GM12878 (cell line): ENCODE results near the gene DDX24. TPM values are rescaled to one million over a fixed set of nuclear protein-coding genes. Genes with fewer than 3 reads are reported as not detected.
A peak's percentile ranks its signal among the peaks of the same experiment; 100 is the strongest.

Experiments used
- CBX3 ChIP-seq: fragments of 200-600 bp; sonication (generic); IDR thresholded peaks from 2 replicates; pipeline ENCODE4 v1.6.1; 2016; ENCODE audit warnings: low read depth, borderline replicate concordance
- CHD1 ChIP-seq: IDR thresholded peaks from 2 replicates; pipeline ENCODE4 v1.6.1; 2012; ENCODE audit warnings: low read depth, low read length, improper control_type of control experiment
- CREB1 ChIP-seq: IDR thresholded peaks from 2 replicates; pipeline ENCODE4 v1.6.1; 2012; ENCODE audit warnings: low read depth, mild to moderate bottlenecking, inconsistent platforms
- E4F1 ChIP-seq: fragments of 450-650 bp; IDR thresholded peaks from 2 replicates; pipeline ENCODE4 v1.6.1; 2018; ENCODE audit warnings: borderline replicate concordance, mild to moderate bottlenecking; ENCODE audit not compliant: partially characterized antibody
- HDAC2 ChIP-seq: fragments of 200-600 bp; sonication (generic); IDR thresholded peaks from 2 replicates; pipeline ENCODE4 v1.6.1; 2017
- POLR2AphosphoS5 ChIP-seq: IDR thresholded peaks from 2 replicates; pipeline ENCODE4 v1.6.1; 2011; ENCODE audit warnings: mild to moderate bottlenecking, low read length, inconsistent platforms
- RAD51 ChIP-seq: fragments of 450-650 bp; IDR thresholded peaks from 2 replicates; pipeline ENCODE4 v1.6.1; 2016; ENCODE audit warnings: moderate library complexity, mild to moderate bottlenecking, inconsistent platforms
- RCOR1 ChIP-seq: conservative IDR thresholded peaks from 2 replicates; pipeline ENCODE4 v1.6.1; 2012; ENCODE audit warnings: low read depth, low read length, improper control_type of control experiment
- RELB ChIP-seq: fragments of 450-650 bp; IDR thresholded peaks from 2 replicates; pipeline ENCODE4 v1.6.1; 2017; ENCODE audit warnings: low read depth, mild to moderate bottlenecking, moderate library complexity
- STAT1 ChIP-seq: fragments of 450-650 bp; conservative IDR thresholded peaks from 2 replicates; pipeline ENCODE4 v1.6.1; 2014; ENCODE audit warnings: antibody characterized with exemption, mild to moderate bottlenecking
- TCF12 ChIP-seq: IDR thresholded peaks from 2 replicates; pipeline ENCODE4 v1.6.1; 2011; ENCODE audit warnings: low read depth, mild to moderate bottlenecking, low read length
- ZNF24 ChIP-seq: fragments of 450-650 bp; IDR thresholded peaks from 2 replicates; pipeline ENCODE4 v1.6.1; 2017; ENCODE audit warnings: antibody characterized with exemption, mild to moderate bottlenecking
- ZNF687 ChIP-seq: fragments of 450-650 bp; IDR thresholded peaks from 2 replicates; pipeline ENCODE4 v1.6.1; 2017; ENCODE audit warnings: mild to moderate bottlenecking, moderate library complexity
- polyA plus RNA-seq, 11 experiments: library from polyadenylated mRNA; depleted of rRNA in 4 of 11; unstranded in 6 of 11; stranded (reverse) in 5 of 11; fragments of >200 nt; fragmentation: Nextera tagmentation in 4 of 11; fragmentation: Illumina TruSeq in 1 of 11; extraction: Ambion mirVana in 4 of 11; extraction: Trizol in 1 of 11; gene quantifications; 1 replicate in 1 of 11; 2 replicates in 10 of 11; pipeline versions ENCODE4 v1.2.1 to v1.2.3, GENCODE V29; 2011 to 2016; ENCODE audit warnings: inconsistent platforms in 2 of 11, missing spikeins in 2 of 11, low read depth in 1 of 11
- total RNA-seq, 4 experiments: library from RNA; depleted of rRNA in 3 of 4; stranded (reverse); fragments of >200 nt in 3 of 4; fragmentation: Illumina TruSeq in 1 of 4; extraction: Trizol in 1 of 4; gene quantifications; 2 replicates each; pipeline versions ENCODE4 v1.2.1 to v1.2.3, GENCODE V29; 2013 to 2021
- TF ChIP-seq, protein P1 (sequence below): fragments of 450-650 bp; IDR thresholded peaks from 2 replicates; pipeline ENCODE4 v1.6.1; 2018; ENCODE audit warnings: mild to moderate bottlenecking, low read depth, moderate library complexity; ENCODE audit not compliant: partially characterized antibody
- TF ChIP-seq, protein P2 (sequence below): fragments of 150-350 bp; IDR thresholded peaks from 2 replicates; pipeline ENCODE4 v1.6.1; 2016; ENCODE audit warnings: low read depth, low read length

DDX24 gene
- total and polyA plus RNA-seq, 10 of the 15 experiments (the other 5 are each of a cell fraction or from before 2014, with no cell fraction given): 137 to 266 (median 184) TPM

DNA sequence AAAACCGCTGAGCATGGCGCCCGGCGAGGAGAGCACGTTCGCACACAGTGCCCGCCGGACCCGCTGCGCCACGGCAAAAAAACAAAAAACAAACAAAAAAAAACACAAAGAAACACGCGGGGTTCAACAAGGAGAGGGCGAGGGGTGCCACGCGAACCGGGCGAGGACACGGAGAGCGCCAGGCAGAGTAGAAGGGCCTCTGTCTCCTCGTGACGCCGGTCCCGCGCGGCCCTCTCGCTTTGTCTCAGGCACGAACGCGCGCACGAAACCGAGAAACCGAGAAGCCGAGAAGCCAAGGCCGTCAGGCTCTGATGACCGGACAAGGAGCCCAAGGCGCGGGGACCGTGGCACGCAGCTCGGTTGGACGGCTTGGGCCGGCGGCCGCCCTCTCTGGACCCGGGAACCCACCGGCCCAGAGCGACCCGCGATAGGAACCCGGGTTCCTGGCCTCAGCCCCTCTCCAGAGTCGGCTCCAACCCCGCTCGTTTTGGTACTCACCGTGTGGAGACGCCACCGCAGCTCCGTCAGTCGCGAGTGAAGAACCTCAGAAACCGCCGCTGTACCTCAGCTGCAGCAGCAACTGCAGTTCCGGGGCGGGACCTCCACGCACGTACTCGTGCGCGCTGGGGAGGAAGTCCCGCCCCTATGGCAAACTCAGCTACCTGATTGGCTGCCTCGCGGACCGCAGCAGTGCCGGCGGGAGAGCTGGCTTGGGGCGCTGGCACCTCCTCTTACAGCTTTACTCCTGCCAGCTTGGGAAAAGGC, at the start of gene DDX24, which contains the start of gene IFI27L1 (continued):
- TF ChIP-seq RELB (no peak), POLR2AphosphoS5 (peak; percentile 97), E4F1 (peak; percentile 19), CHD1 (no peak), ZNF687 (peak; percentile 53), TCF12 (peak; percentile 71; the same call in 1 of the 2 replicates), ZNF24 (no peak), STAT1 (no peak), RCOR1 (no peak), RAD51 (no peak), CBX3 (no peak), HDAC2 (no peak), CREB1 (peak; percentile 73; the same call in 1 of the 2 replicates)
- TF ChIP-seq, protein P1, sequence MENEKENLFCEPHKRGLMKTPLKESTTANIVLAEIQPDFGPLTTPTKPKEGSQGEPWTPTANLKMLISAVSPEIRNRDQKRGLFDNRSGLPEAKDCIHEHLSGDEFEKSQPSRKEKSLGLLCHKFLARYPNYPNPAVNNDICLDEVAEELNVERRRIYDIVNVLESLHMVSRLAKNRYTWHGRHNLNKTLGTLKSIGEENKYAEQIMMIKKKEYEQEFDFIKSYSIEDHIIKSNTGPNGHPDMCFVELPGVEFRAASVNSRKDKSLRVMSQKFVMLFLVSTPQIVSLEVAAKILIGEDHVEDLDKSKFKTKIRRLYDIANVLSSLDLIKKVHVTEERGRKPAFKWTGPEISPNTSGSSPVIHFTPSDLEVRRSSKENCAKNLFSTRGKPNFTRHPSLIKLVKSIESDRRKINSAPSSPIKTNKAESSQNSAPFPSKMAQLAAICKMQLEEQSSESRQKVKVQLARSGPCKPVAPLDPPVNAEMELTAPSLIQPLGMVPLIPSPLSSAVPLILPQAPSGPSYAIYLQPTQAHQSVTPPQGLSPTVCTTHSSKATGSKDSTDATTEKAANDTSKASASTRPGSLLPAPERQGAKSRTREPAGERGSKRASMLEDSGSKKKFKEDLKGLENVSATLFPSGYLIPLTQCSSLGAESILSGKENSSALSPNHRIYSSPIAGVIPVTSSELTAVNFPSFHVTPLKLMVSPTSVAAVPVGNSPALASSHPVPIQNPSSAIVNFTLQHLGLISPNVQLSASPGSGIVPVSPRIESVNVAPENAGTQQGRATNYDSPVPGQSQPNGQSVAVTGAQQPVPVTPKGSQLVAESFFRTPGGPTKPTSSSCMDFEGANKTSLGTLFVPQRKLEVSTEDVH: peak; percentile 69
- TF ChIP-seq, protein P2, sequence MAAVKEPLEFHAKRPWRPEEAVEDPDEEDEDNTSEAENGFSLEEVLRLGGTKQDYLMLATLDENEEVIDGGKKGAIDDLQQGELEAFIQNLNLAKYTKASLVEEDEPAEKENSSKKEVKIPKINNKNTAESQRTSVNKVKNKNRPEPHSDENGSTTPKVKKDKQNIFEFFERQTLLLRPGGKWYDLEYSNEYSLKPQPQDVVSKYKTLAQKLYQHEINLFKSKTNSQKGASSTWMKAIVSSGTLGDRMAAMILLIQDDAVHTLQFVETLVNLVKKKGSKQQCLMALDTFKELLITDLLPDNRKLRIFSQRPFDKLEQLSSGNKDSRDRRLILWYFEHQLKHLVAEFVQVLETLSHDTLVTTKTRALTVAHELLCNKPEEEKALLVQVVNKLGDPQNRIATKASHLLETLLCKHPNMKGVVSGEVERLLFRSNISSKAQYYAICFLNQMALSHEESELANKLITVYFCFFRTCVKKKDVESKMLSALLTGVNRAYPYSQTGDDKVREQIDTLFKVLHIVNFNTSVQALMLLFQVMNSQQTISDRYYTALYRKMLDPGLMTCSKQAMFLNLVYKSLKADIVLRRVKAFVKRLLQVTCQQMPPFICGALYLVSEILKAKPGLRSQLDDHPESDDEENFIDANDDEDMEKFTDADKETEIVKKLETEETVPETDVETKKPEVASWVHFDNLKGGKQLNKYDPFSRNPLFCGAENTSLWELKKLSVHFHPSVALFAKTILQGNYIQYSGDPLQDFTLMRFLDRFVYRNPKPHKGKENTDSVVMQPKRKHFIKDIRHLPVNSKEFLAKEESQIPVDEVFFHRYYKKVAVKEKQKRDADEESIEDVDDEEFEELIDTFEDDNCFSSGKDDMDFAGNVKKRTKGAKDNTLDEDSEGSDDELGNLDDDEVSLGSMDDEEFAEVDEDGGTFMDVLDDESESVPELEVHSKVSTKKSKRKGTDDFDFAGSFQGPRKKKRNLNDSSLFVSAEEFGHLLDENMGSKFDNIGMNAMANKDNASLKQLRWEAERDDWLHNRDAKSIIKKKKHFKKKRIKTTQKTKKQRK: peak; percentile 52; the same call in 1 of the 2 replicates
